Upper lobe of right lung (tissue), 1 donor: ENCODE data around the gene NOTUM. TPM values are rescaled to one million over a fixed set of nuclear protein-coding genes. Genes with fewer than 3 reads are reported as not detected.
A peak's percentile ranks its signal among the peaks of the same experiment; 100 is the strongest.

ENCODE experiments used
- ATAC-seq: fragments of 200-7000 bp; cut with Tn5 transposase; one replicate; pipeline ENCODE4 v1.9.1; 2020; ENCODE audit warnings: mild to moderate bottlenecking, moderate library complexity
- DNase-seq: peaks from one replicate; pipeline ENCODE4 v3.0.0-alpha.2; 2020
- H3K27ac ChIP-seq: fragments of 200-600 bp; one replicate; pipeline ENCODE4 v1.8.0; 2022
- H3K27me3 ChIP-seq: fragments of 200-600 bp; one replicate; pipeline ENCODE4 v1.8.0; 2022; ENCODE audit warnings: mild to moderate bottlenecking
- H3K36me3 ChIP-seq: fragments of 200-600 bp; one replicate; pipeline ENCODE4 v1.8.0; 2022
- H3K4me1 ChIP-seq: fragments of 200-600 bp; one replicate; pipeline ENCODE4 v1.8.0; 2022
- H3K4me3 ChIP-seq: fragments of 200-600 bp; one replicate; pipeline ENCODE4 v1.8.0; 2022; ENCODE audit warnings: mild to moderate bottlenecking
- H3K9me3 ChIP-seq: fragments of 200-600 bp; one replicate; pipeline ENCODE4 v1.8.0; 2022
- intact Hi-C: fragments of 100-400 bp; cut with DNase I; formaldehyde crosslinking; loops from one replicate; pipeline ENCODE4 v1.11.0; 2022
- total RNA-seq: library from RNA; stranded (reverse); fragmentation: NEBNext Ultra II Directional; extraction: Animal tissue kit (Norgen Biotek cat#: 25700); gene quantifications from one replicate; pipeline ENCODE4 v1.2.1, GENCODE V29; 2021
- TF ChIP-seq, protein P1 (sequence below): fragments of 200-600 bp; IDR thresholded peaks from one replicate; pipeline ENCODE4 v1.8.0; 2022; ENCODE audit warnings: antibody characterized with exemption
- donor health status: DM: no; HTN: yes; CAD: no; lungs with severe emphysema.

Gene NOTUM
- total RNA-seq, 1 donor from 2014 or later: 6.1 TPM

DNA sequence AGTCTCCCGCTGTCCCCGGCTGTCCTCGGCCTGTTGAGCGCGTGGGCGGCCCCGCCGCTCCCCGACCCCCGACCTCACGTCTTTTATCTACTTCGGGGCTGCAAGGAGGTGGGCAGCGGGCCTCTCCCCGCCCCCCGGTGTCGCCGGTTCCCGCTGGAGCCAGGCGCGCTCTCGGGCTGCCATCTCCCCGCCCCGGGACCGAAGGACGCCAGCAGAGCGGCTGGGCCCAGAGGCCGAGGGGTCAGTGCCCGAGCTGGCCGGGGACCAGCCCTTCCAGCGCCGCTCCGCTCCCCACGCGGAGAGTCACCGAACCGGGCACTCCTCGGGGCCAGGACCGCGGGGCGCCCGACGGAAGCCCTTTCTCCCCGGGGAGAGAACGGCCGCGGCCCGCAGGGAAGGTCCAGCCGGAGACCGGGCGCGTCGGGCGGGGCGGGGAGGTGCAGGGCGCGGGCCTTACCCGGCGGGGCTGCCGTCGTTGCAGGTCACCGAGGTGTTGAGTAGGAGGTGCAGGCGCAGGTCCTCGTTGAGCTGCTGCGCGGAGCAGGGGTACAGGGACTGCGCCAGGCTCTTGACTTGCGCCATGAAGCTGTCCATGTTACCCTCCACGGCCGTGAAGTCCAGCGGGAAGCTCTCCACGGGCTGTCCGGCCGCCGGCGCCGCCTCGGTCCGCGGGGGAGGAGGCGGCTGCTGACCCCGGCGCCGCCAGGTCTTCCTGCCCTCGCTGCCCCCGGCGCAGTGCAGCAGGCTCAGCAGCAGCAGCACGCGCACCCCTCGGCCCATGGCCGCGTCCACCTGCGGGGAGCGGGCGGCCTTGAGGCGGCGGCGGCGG lies 643 bp downstream of the NOTUM start:
- H3K4me1 ChIP-seq: peaks cover 9% of the 10 kb centered on the region
- DNase-seq (no peak), ATAC-seq (peak; percentile 2)
- TF ChIP-seq, protein P1, sequence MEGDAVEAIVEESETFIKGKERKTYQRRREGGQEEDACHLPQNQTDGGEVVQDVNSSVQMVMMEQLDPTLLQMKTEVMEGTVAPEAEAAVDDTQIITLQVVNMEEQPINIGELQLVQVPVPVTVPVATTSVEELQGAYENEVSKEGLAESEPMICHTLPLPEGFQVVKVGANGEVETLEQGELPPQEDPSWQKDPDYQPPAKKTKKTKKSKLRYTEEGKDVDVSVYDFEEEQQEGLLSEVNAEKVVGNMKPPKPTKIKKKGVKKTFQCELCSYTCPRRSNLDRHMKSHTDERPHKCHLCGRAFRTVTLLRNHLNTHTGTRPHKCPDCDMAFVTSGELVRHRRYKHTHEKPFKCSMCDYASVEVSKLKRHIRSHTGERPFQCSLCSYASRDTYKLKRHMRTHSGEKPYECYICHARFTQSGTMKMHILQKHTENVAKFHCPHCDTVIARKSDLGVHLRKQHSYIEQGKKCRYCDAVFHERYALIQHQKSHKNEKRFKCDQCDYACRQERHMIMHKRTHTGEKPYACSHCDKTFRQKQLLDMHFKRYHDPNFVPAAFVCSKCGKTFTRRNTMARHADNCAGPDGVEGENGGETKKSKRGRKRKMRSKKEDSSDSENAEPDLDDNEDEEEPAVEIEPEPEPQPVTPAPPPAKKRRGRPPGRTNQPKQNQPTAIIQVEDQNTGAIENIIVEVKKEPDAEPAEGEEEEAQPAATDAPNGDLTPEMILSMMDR: no peak
- H3K36me3 ChIP-seq: no peaks in the 10 kb centered on the region
- peaks cover 41% of the 10 kb centered on the region for H3K27me3 ChIP-seq
- intact Hi-C loops: loop anchor here (10.0 kb wide), 1 partner anchor 194 kb away; no protein-coding TSS in a partner anchor
- H3K27ac ChIP-seq: no peak overlapping the region
- no peaks in the 10 kb centered on the region for H3K9me3 ChIP-seq
- peak overlapping the region; percentile 47 for H3K4me3 ChIP-seq

DNA sequence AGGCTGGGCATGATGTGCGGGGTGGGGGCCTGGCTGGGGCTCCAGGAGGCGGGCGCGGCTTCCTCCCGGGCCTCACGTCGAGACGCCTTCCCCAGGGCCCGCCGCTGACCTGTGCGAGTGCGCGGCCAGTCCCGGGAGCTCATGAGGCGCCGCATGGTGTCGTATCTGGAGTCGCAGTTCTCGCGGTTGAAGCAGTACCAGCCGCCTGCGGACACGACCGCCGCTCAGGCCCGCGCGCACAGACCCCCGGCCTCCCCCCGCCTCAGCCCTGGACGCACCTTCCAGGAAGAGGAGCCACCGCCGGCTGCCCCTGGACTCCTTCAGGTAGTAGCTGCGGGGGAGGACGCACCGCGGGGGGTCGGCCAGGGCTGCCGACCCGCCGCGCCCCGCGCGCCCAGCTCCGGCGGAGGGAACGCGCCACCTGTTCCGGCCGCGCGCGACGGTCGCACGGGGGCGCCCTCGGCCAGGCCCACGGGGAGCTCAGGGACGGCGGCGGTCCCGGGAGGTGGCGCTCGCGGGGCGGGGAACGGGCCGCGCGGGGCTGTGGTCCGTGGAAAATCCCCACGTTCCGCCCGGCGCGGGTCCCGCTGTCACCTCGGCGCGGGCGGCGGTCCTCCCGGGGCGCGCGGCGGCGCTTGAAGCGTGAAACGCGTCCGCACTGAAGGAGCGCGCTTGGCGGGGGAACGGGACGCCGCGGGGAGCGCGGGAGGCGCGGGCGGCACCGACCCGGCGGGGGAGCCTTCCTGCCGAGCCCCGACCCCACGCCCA lies 1.4 kb downstream of the NOTUM start:
- TF ChIP-seq, protein P1: peak; percentile 54
- Histone ChIP-seq H3K27ac (no peak overlapping the region), H3K4me1 (peaks cover 9% of the 10 kb centered on the region), H3K4me3 (peak overlapping the region; percentile 47), H3K9me3 (no peaks in the 10 kb centered on the region), H3K27me3 (peaks cover 41% of the 10 kb centered on the region), H3K36me3 (no peaks in the 10 kb centered on the region)
- intact Hi-C loops: loop anchor here (2.0 to 10.0 kb wide), 2 partner anchors 61 to 195 kb away; no protein-coding TSS in a partner anchor
- ATAC-seq (peak; percentile 93), DNase-seq (peak; percentile 88)

DNA sequence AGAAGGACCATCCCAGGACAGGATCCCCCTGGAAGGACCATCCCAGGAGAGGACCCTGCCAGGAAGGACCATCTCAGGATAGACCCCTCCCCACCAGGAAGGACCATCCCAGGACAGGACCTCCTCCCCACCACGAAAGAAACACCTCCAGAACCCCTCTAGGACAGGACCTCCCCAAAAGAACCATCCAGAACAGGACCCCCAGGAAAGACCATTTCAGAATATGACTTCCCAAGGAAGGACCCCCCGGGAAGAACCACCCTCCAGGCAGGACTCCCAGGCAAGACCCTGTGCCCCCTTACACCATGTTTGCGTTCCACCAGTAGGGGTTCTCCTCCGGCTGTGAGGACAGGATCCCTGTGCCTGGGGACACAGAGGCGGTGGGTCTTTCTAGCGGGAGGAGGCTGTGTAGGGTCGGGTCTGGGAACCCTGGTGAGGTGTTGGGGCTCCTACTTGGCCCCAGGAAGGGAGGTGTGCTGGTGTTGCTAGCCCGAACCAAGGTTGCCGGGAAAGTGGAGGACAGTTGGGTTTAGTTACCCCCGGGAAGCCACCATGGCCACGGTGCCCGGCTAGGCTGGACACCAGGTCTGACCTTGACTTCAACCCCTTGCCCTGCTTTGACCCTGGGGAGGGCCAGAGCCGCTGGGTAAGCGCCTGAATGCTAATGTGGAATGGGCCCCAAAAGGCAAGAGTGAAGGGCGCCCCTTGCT lies 2.2 kb downstream of the NOTUM start:
- intact Hi-C loops: loop anchor here (2.0 kb wide), 1 partner anchor 62 kb away; no protein-coding TSS in a partner anchor
- TF ChIP-seq, protein P1: no peak
- peaks cover 41% of the 10 kb centered on the region for H3K27me3 ChIP-seq
- no peak overlapping the region for H3K27ac ChIP-seq
- no peaks in the 10 kb centered on the region for H3K36me3 ChIP-seq
- H3K4me1 ChIP-seq: peaks cover 9% of the 10 kb centered on the region
- H3K4me3 ChIP-seq: no peak overlapping the region
- DNase-seq: no peak
- no peaks in the 10 kb centered on the region for H3K9me3 ChIP-seq
- no peak for ATAC-seq

DNA sequence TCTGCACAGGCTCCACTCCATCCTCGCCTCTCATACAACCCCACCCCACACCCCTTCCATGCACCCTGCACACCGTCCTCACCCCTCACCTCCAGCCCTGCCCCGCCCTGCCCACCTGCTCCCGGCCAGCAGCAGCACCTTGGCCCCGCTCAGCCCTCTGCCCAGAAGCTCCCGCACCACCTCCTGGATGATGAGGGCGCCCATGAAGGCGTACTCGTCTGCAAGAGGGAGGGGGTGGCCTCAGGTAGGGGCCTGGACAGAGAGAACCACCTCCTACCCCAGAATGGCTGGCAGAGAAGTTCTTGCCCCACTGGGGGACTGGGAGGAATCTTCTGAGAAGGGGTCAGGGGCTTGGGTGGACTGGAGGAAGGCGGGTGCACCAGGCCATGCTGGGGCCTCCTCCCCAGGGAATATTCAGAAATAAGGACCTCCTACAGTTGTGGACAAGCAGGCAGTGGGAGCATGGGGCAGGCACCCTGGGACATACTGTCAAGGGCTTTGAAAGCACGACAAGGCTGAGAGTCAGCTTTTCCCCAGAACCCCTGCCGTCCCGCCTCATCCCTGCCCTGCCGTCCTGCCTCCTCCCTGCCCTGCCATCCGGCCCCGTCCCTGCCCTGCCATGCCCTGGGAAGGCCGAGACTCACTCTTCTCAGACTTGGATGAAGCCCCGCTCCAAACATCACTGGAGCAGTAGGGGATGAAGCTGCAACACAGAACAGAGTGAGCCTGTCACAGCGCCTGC lies 3.1 kb downstream of the NOTUM start:
- intact Hi-C loops: loop anchor here (2.0 kb wide), 1 partner anchor 63 kb away; no protein-coding TSS in a partner anchor
- peaks cover 9% of the 10 kb centered on the region for H3K4me1 ChIP-seq
- DNase-seq (no peak), ATAC-seq (no peak)
- no peak overlapping the region for H3K27ac ChIP-seq
- peaks cover 41% of the 10 kb centered on the region for H3K27me3 ChIP-seq
- no peaks in the 10 kb centered on the region for H3K9me3 ChIP-seq
- TF ChIP-seq, protein P1: no peak
- H3K36me3 ChIP-seq: no peaks in the 10 kb centered on the region
- H3K4me3 ChIP-seq: no peak overlapping the region
